Epithelial cell of proximal tubule (primary cell): ENCODE results near the gene DIAPH3. TPM values are rescaled to one million over a fixed set of nuclear protein-coding genes. Genes with fewer than 3 reads are reported as not detected.

Experiments
- DNase-seq: peaks from one replicate; pipeline ENCODE4 v3.0.0-alpha.2; 2011; ENCODE audit warnings: low read depth
- H3K4me3 ChIP-seq: 2 replicates; pipeline ENCODE4 v1.5.1; 2011; ENCODE audit warnings: low read depth, mild to moderate bottlenecking, low read length
- CTCF ChIP-seq: conservative IDR thresholded peaks from 2 replicates; pipeline ENCODE4 v1.5.1; 2012; ENCODE audit warnings: low read depth, mild to moderate bottlenecking, low read length
- total RNA-seq: library from RNA; depleted of rRNA; stranded (reverse); fragments of >200 nt; gene quantifications from 2 replicates; pipeline ENCODE4 v1.2.3, GENCODE V29; 2015

Gene DIAPH3
- total RNA-seq, 1 donor from 2014 or later: 48.0 TPM

- no peak overlapping the region for H3K4me3 ChIP-seq
- no peak for DNase-seq
- no peak for TF ChIP-seq CTCF
Measured at GRCh38 chr13:60032851-60033250, 130.9 kb downstream of the DIAPH3 start.

GRCh38 chr13:60028021-60028420 is 135.7 kb downstream of the DIAPH3 start:
- no peak for TF ChIP-seq CTCF
- H3K4me3 ChIP-seq: no peak overlapping the region
- DNase-seq: no peak

GRCh38 chr13:60026286-60026685 is 137.4 kb downstream of the DIAPH3 start:
- H3K4me3 ChIP-seq: no peak overlapping the region
- no peak for TF ChIP-seq CTCF
- DNase-seq: no peak

- no peak for DNase-seq
- no peak overlapping the region for H3K4me3 ChIP-seq
- TF ChIP-seq CTCF: no peak
Measured at GRCh38 chr13:60020288-60020687, 143.4 kb downstream of the DIAPH3 start.

- no peak for TF ChIP-seq CTCF
- peak overlapping the region; percentile 25 for H3K4me3 ChIP-seq
- peak; percentile 18 for DNase-seq
Measured at GRCh38 chr13:60019119-60019993, 144.4 kb downstream of the DIAPH3 start.

- DNase-seq: no peak
- no peak for TF ChIP-seq CTCF
- no peak overlapping the region for H3K4me3 ChIP-seq
Measured at GRCh38 chr13:60018536-60018935, 145.2 kb downstream of the DIAPH3 start.

- DNase-seq: no peak
- TF ChIP-seq CTCF: no peak
- no peak overlapping the region for H3K4me3 ChIP-seq
Measured at GRCh38 chr13:60016229-60016628, 147.5 kb downstream of the DIAPH3 start.
